ENCODE data around the gene SPAM1.
"Not testable (repeated sequence)": the region's sequence is repeated elsewhere in the genome, so short reads cannot be mapped to it uniquely, and the experiment has no call there.

The SPAM1 gene, protein sequence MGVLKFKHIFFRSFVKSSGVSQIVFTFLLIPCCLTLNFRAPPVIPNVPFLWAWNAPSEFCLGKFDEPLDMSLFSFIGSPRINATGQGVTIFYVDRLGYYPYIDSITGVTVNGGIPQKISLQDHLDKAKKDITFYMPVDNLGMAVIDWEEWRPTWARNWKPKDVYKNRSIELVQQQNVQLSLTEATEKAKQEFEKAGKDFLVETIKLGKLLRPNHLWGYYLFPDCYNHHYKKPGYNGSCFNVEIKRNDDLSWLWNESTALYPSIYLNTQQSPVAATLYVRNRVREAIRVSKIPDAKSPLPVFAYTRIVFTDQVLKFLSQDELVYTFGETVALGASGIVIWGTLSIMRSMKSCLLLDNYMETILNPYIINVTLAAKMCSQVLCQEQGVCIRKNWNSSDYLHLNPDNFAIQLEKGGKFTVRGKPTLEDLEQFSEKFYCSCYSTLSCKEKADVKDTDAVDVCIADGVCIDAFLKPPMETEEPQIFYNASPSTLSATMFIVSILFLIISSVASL

GRCh38 chr7:123924941-123925340 is at the start of gene SPAM1:
Gene SPAM1, plus strand, starts transcription at chr7:123925241. Its CDS starts 28,330 bp downstream, at chr7:123953571.
- no peak for FAIRE-seq

DNA sequence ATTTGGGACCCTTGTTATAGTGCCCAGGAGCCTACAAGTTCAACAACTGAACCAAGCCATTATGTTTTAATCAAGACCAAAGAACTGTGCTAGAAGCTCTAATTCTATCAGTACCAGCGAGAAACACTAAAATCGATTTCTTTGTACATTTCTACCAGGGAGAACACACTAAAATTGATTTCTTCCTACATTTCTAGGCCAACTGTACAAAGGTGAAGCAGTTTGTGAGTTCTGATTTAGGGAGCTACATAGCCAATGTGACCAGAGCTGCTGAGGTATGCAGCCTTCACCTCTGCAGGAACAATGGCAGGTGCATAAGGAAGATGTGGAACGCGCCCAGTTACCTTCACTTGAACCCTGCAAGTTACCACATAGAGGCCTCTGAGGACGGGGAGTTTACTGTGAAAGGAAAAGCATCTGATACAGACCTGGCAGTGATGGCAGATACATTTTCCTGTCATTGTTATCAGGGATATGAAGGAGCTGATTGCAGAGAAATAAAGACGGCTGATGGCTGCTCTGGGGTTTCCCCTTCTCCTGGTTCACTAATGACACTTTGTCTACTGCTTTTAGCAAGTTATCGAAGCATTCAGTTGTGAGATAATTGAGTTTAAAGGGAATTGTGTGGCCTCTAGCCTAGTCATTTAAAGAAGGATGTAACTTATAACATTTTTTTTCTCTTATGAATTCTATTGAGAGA is 48.3 kb upstream of the SPAM1 start:
- FAIRE-seq = no peak

DNA sequence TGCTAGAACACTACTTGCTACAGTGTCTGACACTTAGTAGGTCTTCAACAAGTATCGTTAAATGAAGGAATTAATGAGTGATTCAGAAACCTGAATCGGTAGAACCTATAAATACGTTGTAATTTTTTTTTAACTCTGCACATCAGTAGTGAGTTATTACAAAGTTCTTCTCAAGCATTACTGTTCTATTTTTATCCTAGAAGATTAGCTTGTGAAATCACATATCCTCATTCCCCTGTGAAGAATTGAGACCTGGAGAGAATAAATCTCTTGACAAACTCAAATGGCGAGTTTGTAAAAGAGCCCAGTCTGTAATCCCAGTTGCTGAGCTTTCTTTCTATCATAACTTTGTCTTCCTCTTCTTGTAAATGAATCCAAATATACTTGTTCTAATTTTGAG is 45.4 kb upstream of the SPAM1 start:
- FAIRE-seq = no peak

DNA sequence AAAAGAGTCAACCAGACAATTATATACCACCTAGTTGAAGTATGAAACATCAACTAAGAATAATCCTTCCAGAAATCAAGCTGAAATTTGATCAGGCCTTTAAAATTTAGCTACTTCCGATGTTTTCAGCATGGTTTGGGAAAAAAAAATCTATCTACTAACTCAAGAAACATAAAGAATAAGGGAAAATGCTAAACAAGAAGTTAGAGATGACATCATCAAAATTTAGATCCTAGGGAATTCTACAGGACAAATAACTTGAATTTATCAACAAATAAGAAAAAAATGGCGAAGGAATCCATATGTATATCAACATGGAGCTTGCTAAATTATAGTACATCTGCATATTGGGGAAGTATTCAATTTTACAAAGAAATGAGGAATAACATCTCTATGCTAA is 43.7 kb upstream of the SPAM1 start:
- no peak for FAIRE-seq

DNA sequence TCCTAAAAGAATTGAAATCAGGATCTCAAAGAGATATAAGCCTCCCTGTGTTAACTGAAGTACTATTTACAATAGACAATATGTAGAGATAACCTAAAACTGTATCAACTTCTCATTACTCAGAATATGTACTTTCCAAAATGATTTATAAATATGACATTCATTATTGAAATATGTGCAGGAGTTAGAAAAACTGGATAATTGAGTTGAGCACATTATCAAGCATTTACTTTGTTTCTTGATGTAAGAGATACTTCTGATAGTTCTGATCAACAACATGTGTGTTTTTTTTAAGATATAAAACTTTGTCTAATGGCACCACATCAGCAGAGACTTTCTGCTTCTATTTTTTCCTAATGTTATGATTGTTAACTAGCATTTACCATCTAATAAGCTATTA is 41.9 kb upstream of the SPAM1 start:
- peak; percentile 74 for FAIRE-seq

DNA sequence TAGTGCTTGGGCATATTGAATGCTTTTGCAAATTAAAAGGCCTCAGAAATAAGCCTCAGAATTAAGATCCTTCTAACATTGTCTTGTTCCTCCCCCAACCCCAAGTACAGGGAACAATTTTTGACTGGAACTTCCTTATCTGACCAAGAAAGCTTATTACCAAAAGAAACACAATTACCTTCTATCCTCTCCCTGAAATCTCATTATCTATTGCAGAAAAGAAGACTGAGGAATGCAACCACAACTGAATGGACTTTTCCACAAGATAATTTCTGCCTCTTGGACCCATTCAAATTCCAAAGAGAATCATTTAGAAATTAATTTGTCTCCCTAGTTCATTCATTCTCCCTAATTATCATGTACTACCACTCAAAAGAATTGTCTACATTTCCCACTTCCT is 36.8 kb upstream of the SPAM1 start:
- FAIRE-seq = no peak

- FAIRE-seq = not testable (repeated sequence)
Measured at GRCh38 chr7:123894753-123895152, 30.3 kb upstream of the SPAM1 start.

DNA sequence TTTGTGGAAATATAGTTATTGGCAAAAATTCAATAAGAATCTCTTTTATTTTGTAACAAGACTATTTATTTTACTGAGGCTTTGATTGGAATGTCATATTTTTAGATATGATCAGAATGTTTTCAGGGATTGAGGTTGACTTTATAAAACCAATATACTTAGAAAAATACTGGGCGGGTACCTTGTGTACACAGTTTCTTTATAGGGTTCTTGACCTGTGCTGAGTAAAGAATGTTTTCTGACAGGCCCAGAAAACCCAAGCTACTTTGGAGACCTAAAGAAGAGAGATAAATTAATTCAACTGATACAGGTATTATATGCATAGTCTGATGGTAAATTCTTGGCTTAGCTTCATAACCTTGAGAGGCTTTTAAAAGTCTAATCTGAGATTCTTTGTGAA is 23.9 kb upstream of the SPAM1 start:
- no peak for FAIRE-seq

- no peak for FAIRE-seq
Measured at GRCh38 chr7:123905714-123906113, 19.3 kb upstream of the SPAM1 start.

DNA sequence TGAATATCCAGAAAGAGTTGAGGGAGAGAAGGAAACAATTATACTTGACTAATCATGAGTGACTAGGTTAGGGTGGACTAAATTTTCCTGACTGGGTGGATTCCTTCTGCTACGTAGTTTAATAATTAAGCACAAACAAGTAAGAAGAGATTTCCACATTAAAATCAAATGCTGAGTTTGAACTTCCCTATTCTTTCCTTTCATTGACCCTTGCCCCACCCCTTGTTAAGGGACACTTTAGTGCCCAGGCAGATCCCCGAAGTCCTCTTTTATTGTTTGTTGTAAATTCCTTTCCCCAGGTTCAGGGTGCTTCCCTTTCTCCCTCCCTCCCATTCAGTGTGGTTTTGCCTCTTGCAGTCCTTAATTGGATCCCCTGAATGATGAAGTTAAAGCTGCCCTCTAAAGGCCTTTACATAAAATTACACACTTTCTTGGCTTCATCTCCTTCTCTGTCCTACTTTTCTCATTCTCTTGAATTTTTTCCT is 8.8 kb upstream of the SPAM1 start:
- no peak for FAIRE-seq

GRCh38 chr7:123917878-123918277 is 7.2 kb upstream of the SPAM1 start:
- no peak for FAIRE-seq

GRCh38 chr7:123918309-123918708 is 6.7 kb upstream of the SPAM1 start:
- FAIRE-seq = no peak

DNA sequence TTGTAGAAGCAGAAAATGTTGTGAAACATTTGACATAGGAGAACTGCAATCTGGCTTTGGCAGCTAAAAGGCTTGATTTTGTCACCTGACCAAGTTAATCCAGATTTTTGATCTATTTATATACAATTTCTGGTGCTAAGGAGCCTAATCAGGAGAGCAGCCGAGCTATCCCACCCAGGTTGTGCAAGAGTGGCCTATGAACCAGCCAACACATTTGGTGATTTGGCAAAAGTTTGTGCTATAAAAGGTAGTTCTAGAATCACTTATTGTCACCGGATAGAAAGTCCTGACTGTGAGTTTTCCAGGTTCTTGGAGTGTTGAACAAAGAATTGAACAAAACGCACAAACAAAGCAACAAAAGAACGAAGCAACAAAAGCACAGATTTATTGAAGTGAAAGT is 1.4 kb upstream of the SPAM1 start:
- FAIRE-seq = no peak

- FAIRE-seq = no peak
Measured at GRCh38 chr7:123929107-123929506, 4.1 kb downstream of the SPAM1 start.

- FAIRE-seq = no peak
Measured at GRCh38 chr7:123929655-123930054, 4.6 kb downstream of the SPAM1 start.

GRCh38 chr7:123935436-123936381 is 10.7 kb downstream of the SPAM1 start:
- no peak for FAIRE-seq

GRCh38 chr7:123936388-123936787 is 11.3 kb downstream of the SPAM1 start:
- FAIRE-seq = no peak

GRCh38 chr7:123939784-123940183 is 14.7 kb downstream of the SPAM1 start:
- no peak for FAIRE-seq

DNA sequence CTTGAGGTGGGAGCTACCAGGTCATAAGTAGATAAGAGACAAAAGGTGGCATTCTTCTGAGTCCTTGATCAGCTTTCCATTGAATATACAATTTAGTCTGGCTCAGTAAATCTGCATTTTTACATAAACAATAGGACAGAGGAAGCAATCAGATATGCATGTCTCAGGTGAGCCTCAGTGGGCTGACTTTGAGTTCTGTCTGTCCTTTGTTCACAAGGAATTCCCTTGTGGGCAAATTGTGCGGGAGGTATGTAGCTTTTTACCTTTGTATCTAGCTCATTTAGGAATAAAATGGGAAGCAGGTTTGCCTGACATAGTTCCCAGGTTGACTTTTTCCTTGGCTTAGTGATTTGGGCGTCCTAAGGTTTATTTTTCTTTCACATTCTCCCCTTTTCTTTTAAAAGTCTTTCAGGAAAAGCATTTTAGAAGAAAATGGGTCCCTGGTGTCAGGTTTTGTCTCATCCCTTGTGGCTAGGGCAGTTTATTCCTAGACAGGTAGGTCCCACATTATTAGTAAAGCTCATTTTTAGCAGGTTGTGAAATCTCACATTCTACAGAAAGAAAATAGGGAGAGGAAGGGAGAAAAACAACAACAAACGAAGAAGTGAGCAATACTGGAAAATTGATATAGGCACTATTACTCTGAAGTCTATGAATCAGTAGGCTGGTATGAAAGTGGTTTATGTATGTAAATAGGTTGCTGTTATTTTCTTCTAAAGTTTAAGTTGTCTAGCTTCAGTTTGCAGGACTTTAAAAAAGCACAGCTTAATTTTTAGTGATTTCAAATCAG is 16.5 kb downstream of the SPAM1 start:
- no peak for FAIRE-seq

- FAIRE-seq = no peak
Measured at GRCh38 chr7:123944395-123944794, 19.4 kb downstream of the SPAM1 start.

- FAIRE-seq = no peak
Measured at GRCh38 chr7:123945938-123946337, 20.9 kb downstream of the SPAM1 start.

DNA sequence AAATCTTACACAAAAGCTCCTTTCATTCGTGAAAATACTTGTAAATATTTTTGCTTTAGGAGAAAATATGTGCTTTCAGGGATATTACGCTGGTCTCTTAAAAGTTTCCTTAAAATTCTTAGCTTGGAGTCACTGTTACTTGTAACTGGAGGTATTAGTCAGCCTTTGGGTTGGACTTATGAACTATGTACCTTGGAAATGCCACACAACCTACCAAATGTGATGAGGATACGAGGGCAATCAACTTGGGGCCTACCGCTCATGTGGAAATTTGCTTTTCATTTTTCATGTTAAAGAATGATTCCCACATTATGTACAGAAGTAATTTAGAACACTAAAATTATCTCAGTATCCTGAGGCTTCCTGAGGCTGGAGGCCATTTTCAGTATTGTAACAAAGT is 23.1 kb downstream of the SPAM1 start:
- no peak for FAIRE-seq
